H9 (cell line): ENCODE data around the gene KIAA1671. TPM values are rescaled to one million over a fixed set of nuclear protein-coding genes. Genes with fewer than 3 reads are reported as not detected.
A peak's percentile ranks its signal among the peaks of the same experiment; 100 is the strongest.

Experiments used
- DNase-seq: peaks from one replicate; pipeline ENCODE4 v3.0.0-alpha.2; 2017
- H2AFZ ChIP-seq: one replicate; pipeline ENCODE4 v1.6.1; 2013; ENCODE audit warnings: mild to moderate bottlenecking, low read length, control low read depth, moderate library complexity
- H2AK5ac ChIP-seq: 2 replicates; pipeline ENCODE4 v1.6.1; 2013; ENCODE audit warnings: low read length, control low read depth, mixed read lengths; ENCODE audit not compliant: insufficient read length
- H2BK120ac ChIP-seq: one replicate; pipeline ENCODE4 v1.6.1; 2013; ENCODE audit warnings: low read depth, mild to moderate bottlenecking, low read length, control low read depth, inconsistent platforms; ENCODE audit not compliant: poor library complexity, severe bottlenecking
- H2BK12ac ChIP-seq: 2 replicates; pipeline ENCODE4 v1.6.1; 2013; ENCODE audit warnings: low read length, control low read depth, mixed read lengths, low read depth; ENCODE audit not compliant: insufficient read length
- H2BK15ac ChIP-seq: 2 replicates; pipeline ENCODE4 v1.6.1; 2013; ENCODE audit warnings: low read depth, low read length, control low read depth
- H2BK20ac ChIP-seq: one replicate; pipeline ENCODE4 v1.6.1; 2013; ENCODE audit warnings: low read depth, mild to moderate bottlenecking, low read length, control low read depth, inconsistent platforms; ENCODE audit not compliant: poor library complexity, severe bottlenecking
- H2BK5ac ChIP-seq: 2 replicates; pipeline ENCODE4 v1.6.1; 2013; ENCODE audit warnings: low read length, control low read depth, mixed read lengths; ENCODE audit not compliant: insufficient read length
- H3K14ac ChIP-seq: 2 replicates; pipeline ENCODE4 v1.6.1; 2013; ENCODE audit warnings: low read length, control low read depth; ENCODE audit not compliant: insufficient read depth
- H3K18ac ChIP-seq: 2 replicates; pipeline ENCODE4 v1.6.1; 2013; ENCODE audit warnings: low read depth, mild to moderate bottlenecking, mixed read lengths, low read length, control low read depth; ENCODE audit not compliant: insufficient read length
- H3K23ac ChIP-seq: 2 replicates; pipeline ENCODE4 v1.6.1; 2013; ENCODE audit warnings: low read length, control low read depth, mixed read lengths, low read depth; ENCODE audit not compliant: insufficient read length
- H3K23me2 ChIP-seq: 2 replicates; pipeline ENCODE4 v1.6.1; 2013; ENCODE audit warnings: low read depth, mild to moderate bottlenecking, mixed read lengths, low read length, control low read depth; ENCODE audit not compliant: insufficient read length, poor library complexity, severe bottlenecking
- H3K27ac ChIP-seq: 2 replicates; pipeline ENCODE4 v1.5.1; 2013; ENCODE audit warnings: low read length, control low read depth, mixed read lengths, low read depth; ENCODE audit not compliant: insufficient read length
- H3K27me3 ChIP-seq: 2 replicates; pipeline ENCODE4 v1.6.1; 2013; ENCODE audit warnings: low read length, control low read depth, inconsistent platforms; ENCODE audit not compliant: insufficient read depth
- H3K4ac ChIP-seq: 2 replicates; pipeline ENCODE4 v1.6.1; 2013; ENCODE audit warnings: low read depth, mild to moderate bottlenecking, control low read depth, inconsistent platforms, low read length, moderate library complexity
- H3K4me1 ChIP-seq: 2 replicates; pipeline ENCODE4 v1.6.1; 2013; ENCODE audit warnings: low read length, control low read depth, inconsistent platforms; ENCODE audit not compliant: insufficient read depth
- H3K4me2 ChIP-seq: 2 replicates; pipeline ENCODE4 v1.6.1; 2013; ENCODE audit warnings: low read length, control low read depth, mixed read lengths; ENCODE audit not compliant: insufficient read length, insufficient read depth
- H3K56ac ChIP-seq: 2 replicates; pipeline ENCODE4 v1.6.1; 2013; ENCODE audit warnings: low read depth, mild to moderate bottlenecking, mixed read lengths, low read length, control low read depth; ENCODE audit not compliant: insufficient read length
- H3K79me1 ChIP-seq: 2 replicates; pipeline ENCODE4 v1.6.1; 2013; ENCODE audit warnings: low read depth, mild to moderate bottlenecking, moderate library complexity, low read length, control low read depth, inconsistent platforms; ENCODE audit not compliant: insufficient read depth, poor library complexity, severe bottlenecking
- H3K79me2 ChIP-seq: 2 replicates; pipeline ENCODE4 v1.6.1; 2013; ENCODE audit warnings: low read length, control low read depth, inconsistent platforms; ENCODE audit not compliant: insufficient read depth
- H3K9ac ChIP-seq: 2 replicates; pipeline ENCODE4 v1.6.1; 2013; ENCODE audit warnings: low read length, control low read depth, mixed read lengths; ENCODE audit not compliant: insufficient read length; ENCODE audit errors: extremely low read depth
- H3K9me3 ChIP-seq: one replicate; pipeline ENCODE4 v1.6.1; 2013; ENCODE audit warnings: low read depth, low read length, inconsistent platforms; ENCODE audit not compliant: control insufficient read depth
- H3T11ph ChIP-seq: one replicate; pipeline ENCODE4 v1.6.1; 2013; ENCODE audit warnings: mild to moderate bottlenecking, low read length, control low read depth, inconsistent platforms
- H4K20me1 ChIP-seq: one replicate; pipeline ENCODE4 v1.6.1; 2013; ENCODE audit not compliant: control insufficient read depth, insufficient read length, insufficient read depth
- H4K5ac ChIP-seq: 2 replicates; pipeline ENCODE4 v1.6.1; 2013; ENCODE audit warnings: low read depth, mild to moderate bottlenecking, mixed read lengths, low read length, control low read depth; ENCODE audit not compliant: insufficient read length
- H4K8ac ChIP-seq: replicated peaks from 2 replicates; pipeline ENCODE4 v1.6.1; 2013; ENCODE audit warnings: low read length, control low read depth, mixed read lengths, low read depth; ENCODE audit not compliant: insufficient read length
- H4K91ac ChIP-seq: 2 replicates; pipeline ENCODE4 v1.6.1; 2013; ENCODE audit warnings: low read depth, mild to moderate bottlenecking, moderate library complexity, mixed read lengths, low read length, control low read depth; ENCODE audit not compliant: insufficient read length
- H3K27ac Mint-ChIP-seq, 3 experiments: 2 replicates in 2 of 3; 3 replicates in 1 of 3; pipeline ENCODE4 v1.8.0; 2020 to 2021; ENCODE audit warnings: mixed read lengths in 3 of 3, mild to moderate bottlenecking in 1 of 3, moderate library complexity in 1 of 3
- H3K27me3 Mint-ChIP-seq: 2 replicates; pipeline ENCODE4 v1.8.0; 2021; ENCODE audit warnings: low read depth, mild to moderate bottlenecking, moderate library complexity, mixed read lengths
- H3K36me3 Mint-ChIP-seq, 3 experiments: 2 replicates in 2 of 3; 3 replicates in 1 of 3; pipeline ENCODE4 v1.8.0; 2020 to 2021; ENCODE audit warnings: low read depth in 3 of 3, mixed read lengths in 3 of 3; ENCODE audit not compliant: insufficient read depth in 1 of 3
- H3K4me1 Mint-ChIP-seq, 2 experiments: 2 replicates each; pipeline ENCODE4 v1.8.0; 2020; ENCODE audit warnings: mixed read lengths in 2 of 2
- H3K4me3 Mint-ChIP-seq, 2 experiments: 2 replicates in 1 of 2; 3 replicates in 1 of 2; pipeline ENCODE4 v1.8.0; 2020 to 2021; ENCODE audit warnings: mild to moderate bottlenecking in 2 of 2, mixed read lengths in 2 of 2, moderate library complexity in 1 of 2
- H3K9me3 Mint-ChIP-seq, 2 experiments: 2 replicates in 1 of 2; 3 replicates in 1 of 2; pipeline ENCODE4 v1.8.0; 2020; ENCODE audit warnings: mild to moderate bottlenecking in 2 of 2, mixed read lengths in 2 of 2, moderate library complexity in 1 of 2
- WGBS: extraction: QIAGEN DNeasy Blood & Tissue Kit; methylation state at CpG from one replicate; pipeline ENCODE4 v1.1.7; 2013; ENCODE audit warnings: missing lambda C conversion rate, low lambda C conversion rate, mixed read lengths; ENCODE audit not compliant: insufficient read length; ENCODE audit errors: extremely low coverage; 5-methylcytosine and 5-hydroxymethylcytosine counted together
- total RNA-seq: library from RNA; stranded (reverse); gene quantifications from 2 replicates; pipeline ENCODE4 v1.2.1, GENCODE V29; 2021
- TF ChIP-seq, protein P1 (sequence below): fragments of 200-600 bp; sonication (generic); conservative IDR thresholded peaks from 3 replicates; pipeline ENCODE4 v1.8.0; 2021; ENCODE audit warnings: antibody characterized with exemption, mild to moderate bottlenecking

The KIAA1671 gene
- total RNA-seq, 1 experiment from 2014 or later: 22.6 TPM

DNA sequence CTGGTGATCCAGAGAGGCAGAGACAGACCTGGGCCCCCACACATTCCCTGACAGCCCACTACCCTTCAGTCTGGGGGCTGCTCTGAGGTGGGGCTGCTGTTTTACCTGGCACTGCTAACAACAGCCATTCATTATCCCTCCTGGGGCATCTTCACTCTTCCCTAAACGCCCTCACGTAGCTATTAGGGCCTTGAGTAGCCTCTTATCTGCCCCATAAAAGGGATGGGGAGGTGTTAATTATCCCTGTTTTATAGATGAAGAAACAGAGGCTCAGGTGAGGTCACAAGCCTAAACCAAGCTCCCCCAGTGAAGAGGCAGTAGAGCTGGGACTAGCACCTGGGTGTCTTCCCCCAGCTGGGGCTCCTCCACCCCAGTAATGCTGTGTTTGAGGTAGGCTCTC, 79.5 kb downstream of the KIAA1671 start:
- Histone ChIP-seq H3K18ac (no peak overlapping the region), H3K9me3 (no peaks in the 10 kb centered on the region), H3K56ac (no peak overlapping the region), H2AK5ac (no peak overlapping the region), H4K20me1 (no peaks in the 10 kb centered on the region), H2BK15ac (no peak overlapping the region), H3K9ac (no peak overlapping the region), H2BK5ac (no peak overlapping the region), H3K27me3 (no peaks in the 10 kb centered on the region), H3T11ph (no peak overlapping the region), H3K4ac (no peak overlapping the region), H4K91ac (no peak overlapping the region), H4K8ac (no peak overlapping the region), H4K5ac (no peak overlapping the region), H2BK20ac (no peak overlapping the region), H3K79me1 (no peaks in the 10 kb centered on the region), H2AFZ (no peak overlapping the region), H3K14ac (no peak overlapping the region), H2BK120ac (no peak overlapping the region), H3K27ac (no peak overlapping the region), H3K4me1 (no peaks in the 10 kb centered on the region), H3K23ac (no peak overlapping the region), H3K79me2 (no peaks in the 10 kb centered on the region), H3K4me2 (no peak overlapping the region), H3K23me2 (no peaks in the 10 kb centered on the region), H2BK12ac (no peak overlapping the region)
- no peaks in the 10 kb centered on the region for H3K9me3 Mint-ChIP-seq
- H3K27me3 Mint-ChIP-seq: no peaks in the 10 kb centered on the region
- TF ChIP-seq, protein P1, sequence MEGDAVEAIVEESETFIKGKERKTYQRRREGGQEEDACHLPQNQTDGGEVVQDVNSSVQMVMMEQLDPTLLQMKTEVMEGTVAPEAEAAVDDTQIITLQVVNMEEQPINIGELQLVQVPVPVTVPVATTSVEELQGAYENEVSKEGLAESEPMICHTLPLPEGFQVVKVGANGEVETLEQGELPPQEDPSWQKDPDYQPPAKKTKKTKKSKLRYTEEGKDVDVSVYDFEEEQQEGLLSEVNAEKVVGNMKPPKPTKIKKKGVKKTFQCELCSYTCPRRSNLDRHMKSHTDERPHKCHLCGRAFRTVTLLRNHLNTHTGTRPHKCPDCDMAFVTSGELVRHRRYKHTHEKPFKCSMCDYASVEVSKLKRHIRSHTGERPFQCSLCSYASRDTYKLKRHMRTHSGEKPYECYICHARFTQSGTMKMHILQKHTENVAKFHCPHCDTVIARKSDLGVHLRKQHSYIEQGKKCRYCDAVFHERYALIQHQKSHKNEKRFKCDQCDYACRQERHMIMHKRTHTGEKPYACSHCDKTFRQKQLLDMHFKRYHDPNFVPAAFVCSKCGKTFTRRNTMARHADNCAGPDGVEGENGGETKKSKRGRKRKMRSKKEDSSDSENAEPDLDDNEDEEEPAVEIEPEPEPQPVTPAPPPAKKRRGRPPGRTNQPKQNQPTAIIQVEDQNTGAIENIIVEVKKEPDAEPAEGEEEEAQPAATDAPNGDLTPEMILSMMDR: no peak
- H3K27ac Mint-ChIP-seq: peak overlapping the region in 2 of 3 experiments; percentile 28 to 52; a peak in 2 of 7 replicates
- H3K4me3 Mint-ChIP-seq: no peak overlapping the region
- peaks cover 4 to 32% (median 29%) of the 10 kb centered on the region in 3 experiments; a peak in 5 of 7 replicates for H3K36me3 Mint-ChIP-seq
- DNase-seq: no peak
- WGBS: no CpG with 5 or more reads among the region's 2 CpGs
- peaks cover 6 to 9% of the 10 kb centered on the region in 2 experiments for H3K4me1 Mint-ChIP-seq
